ENCODE results near the gene ZBTB7C.

DNA sequence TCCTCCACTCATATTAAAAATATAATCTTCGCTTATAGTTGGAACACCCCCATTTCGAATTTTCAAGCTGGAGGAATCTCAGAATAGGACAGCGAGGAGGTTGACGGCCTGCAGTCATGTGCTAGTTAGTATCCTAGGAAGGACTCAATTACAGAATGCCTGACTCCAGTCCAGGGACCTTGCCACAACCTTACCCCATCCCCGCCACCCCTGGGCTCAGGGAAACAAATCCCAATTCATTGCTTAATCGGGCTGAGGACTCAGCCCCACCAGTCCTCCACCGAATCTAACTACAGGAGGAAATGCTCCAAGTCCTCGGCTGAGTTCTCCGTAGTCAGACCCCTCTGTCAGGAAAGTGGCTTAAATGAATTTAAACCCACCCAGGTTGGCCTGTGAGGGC lies 31.7 kb upstream of the ZBTB7C start:
- TF ChIP-seq, protein P1, sequence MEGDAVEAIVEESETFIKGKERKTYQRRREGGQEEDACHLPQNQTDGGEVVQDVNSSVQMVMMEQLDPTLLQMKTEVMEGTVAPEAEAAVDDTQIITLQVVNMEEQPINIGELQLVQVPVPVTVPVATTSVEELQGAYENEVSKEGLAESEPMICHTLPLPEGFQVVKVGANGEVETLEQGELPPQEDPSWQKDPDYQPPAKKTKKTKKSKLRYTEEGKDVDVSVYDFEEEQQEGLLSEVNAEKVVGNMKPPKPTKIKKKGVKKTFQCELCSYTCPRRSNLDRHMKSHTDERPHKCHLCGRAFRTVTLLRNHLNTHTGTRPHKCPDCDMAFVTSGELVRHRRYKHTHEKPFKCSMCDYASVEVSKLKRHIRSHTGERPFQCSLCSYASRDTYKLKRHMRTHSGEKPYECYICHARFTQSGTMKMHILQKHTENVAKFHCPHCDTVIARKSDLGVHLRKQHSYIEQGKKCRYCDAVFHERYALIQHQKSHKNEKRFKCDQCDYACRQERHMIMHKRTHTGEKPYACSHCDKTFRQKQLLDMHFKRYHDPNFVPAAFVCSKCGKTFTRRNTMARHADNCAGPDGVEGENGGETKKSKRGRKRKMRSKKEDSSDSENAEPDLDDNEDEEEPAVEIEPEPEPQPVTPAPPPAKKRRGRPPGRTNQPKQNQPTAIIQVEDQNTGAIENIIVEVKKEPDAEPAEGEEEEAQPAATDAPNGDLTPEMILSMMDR (IDR thresholded peaks at IDR 0.05): no peak
- TF ChIP-seq POLR2A (IDR thresholded peaks at IDR 0.05) (no peak), POLR2AphosphoS5 (IDR thresholded peaks at IDR 0.05) (no peak), EP300 (IDR thresholded peaks at IDR 0.05) (no peak)
